ENCODE measurements around the gene C4orf50.

C4orf50 gene

GRCh38 chr4:5940470-5941203 is 77.6 kb downstream of the C4orf50 start:
- DNase-seq: no peak

GRCh38 chr4:5933996-5934831 is 84.0 kb downstream of the C4orf50 start:
- DNase-seq: no peak

- no peak for DNase-seq
These were observed 85.1 kb downstream of the C4orf50 start for GRCh38 chr4:5933116-5933515.

GRCh38 chr4:5932035-5932568 is 86.1 kb downstream of the C4orf50 start:
- DNase-seq: no peak

GRCh38 chr4:5931526-5931925 is 86.7 kb downstream of the C4orf50 start:
- DNase-seq: no peak

- no peak for DNase-seq
These were observed 87.4 kb downstream of the C4orf50 start for GRCh38 chr4:5930876-5931275.

- no peak for DNase-seq
These were observed 87.8 kb downstream of the C4orf50 start for GRCh38 chr4:5930456-5930855.

GRCh38 chr4:5928844-5929420 is 89.3 kb downstream of the C4orf50 start:
- DNase-seq: no peak

GRCh38 chr4:5928274-5928673 is 90.0 kb downstream of the C4orf50 start:
- no peak for DNase-seq

- DNase-seq: no peak
These were observed 90.5 kb downstream of the C4orf50 start for GRCh38 chr4:5927747-5928146.

GRCh38 chr4:5927116-5927515 is 91.1 kb downstream of the C4orf50 start:
- no peak for DNase-seq

GRCh38 chr4:5926598-5926997 is 91.6 kb downstream of the C4orf50 start:
- no peak for DNase-seq

GRCh38 chr4:5925419-5926200 is 92.6 kb downstream of the C4orf50 start:
- no peak for DNase-seq

GRCh38 chr4:5924461-5925125 is 93.6 kb downstream of the C4orf50 start:
- DNase-seq: no peak

GRCh38 chr4:5923376-5923775 is 94.9 kb downstream of the C4orf50 start:
- no peak for DNase-seq

GRCh38 chr4:5922556-5922955 is 95.7 kb downstream of the C4orf50 start:
- no peak for DNase-seq

GRCh38 chr4:5921981-5922380 is 96.2 kb downstream of the C4orf50 start:
- no peak for DNase-seq

- no peak for DNase-seq
These were observed 96.9 kb downstream of the C4orf50 start for GRCh38 chr4:5921101-5921980.

- DNase-seq: no peak
These were observed 98.7 kb downstream of the C4orf50 start for GRCh38 chr4:5919571-5919970.

- no peak for DNase-seq
These were observed 99.2 kb downstream of the C4orf50 start for GRCh38 chr4:5919044-5919443.

GRCh38 chr4:5918331-5918985 is 99.8 kb downstream of the C4orf50 start:
- DNase-seq: no peak
